Trophoblast cell (in vitro differentiated cells and primary cell): ENCODE measurements around the gene GPALPP1.
"Not testable (repeated sequence)": the region's sequence is repeated elsewhere in the genome, so short reads cannot be mapped to it uniquely, and the experiment has no call there.

ENCODE experiments used
- DNase-seq, 2 donors: peaks; one replicate each; pipeline ENCODE4 v3.0.0-alpha.2; 2016
- H2AFZ ChIP-seq: 2 replicates; pipeline ENCODE4 v1.6.1; 2013; ENCODE audit warnings: low read length, moderate library complexity, mild to moderate bottlenecking; ENCODE audit not compliant: insufficient read depth, poor library complexity
- H2AK5ac ChIP-seq: 2 replicates; pipeline ENCODE4 v1.6.1; 2013; ENCODE audit warnings: mild to moderate bottlenecking, low read length
- H2BK120ac ChIP-seq: 2 replicates; pipeline ENCODE4 v1.6.1; 2013; ENCODE audit warnings: low read length, mild to moderate bottlenecking, moderate library complexity; ENCODE audit not compliant: insufficient read depth, poor library complexity
- H2BK12ac ChIP-seq: 2 replicates; pipeline ENCODE4 v1.6.1; 2013; ENCODE audit warnings: mild to moderate bottlenecking, low read length, moderate library complexity
- H2BK5ac ChIP-seq: 2 replicates; pipeline ENCODE4 v1.6.1; 2013; ENCODE audit warnings: low read length, low read depth, moderate library complexity, mild to moderate bottlenecking; ENCODE audit not compliant: poor library complexity
- H3K14ac ChIP-seq: 2 replicates; pipeline ENCODE4 v1.6.1; 2013; ENCODE audit warnings: mild to moderate bottlenecking, low read length
- H3K18ac ChIP-seq: 2 replicates; pipeline ENCODE4 v1.6.1; 2013; ENCODE audit warnings: mild to moderate bottlenecking, low read length
- H3K23ac ChIP-seq: 2 replicates; pipeline ENCODE4 v1.6.1; 2013; ENCODE audit warnings: low read length
- H3K27ac ChIP-seq: 2 replicates; pipeline ENCODE4 v1.5.1; 2013; ENCODE audit warnings: low read depth, mild to moderate bottlenecking, inconsistent platforms, low read length, moderate library complexity
- H3K27me3 ChIP-seq: 2 replicates; pipeline ENCODE4 v1.6.1; 2013; ENCODE audit warnings: inconsistent platforms, mild to moderate bottlenecking, low read length, moderate library complexity; ENCODE audit not compliant: insufficient read depth
- H3K36me3 ChIP-seq, 2 experiments: 1 replicate in 1 of 2; 2 replicates in 1 of 2; pipeline ENCODE4 v1.6.1; 2013; ENCODE audit warnings: low read length in 2 of 2, mild to moderate bottlenecking in 2 of 2, moderate library complexity in 1 of 2; ENCODE audit not compliant: insufficient read depth in 2 of 2, control insufficient read depth in 1 of 2
- H3K4ac ChIP-seq: 2 replicates; pipeline ENCODE4 v1.6.1; 2013; ENCODE audit warnings: low read depth, mild to moderate bottlenecking, low read length, moderate library complexity
- H3K4me1 ChIP-seq, 2 experiments: 1 replicate in 1 of 2; 2 replicates in 1 of 2; pipeline ENCODE4 v1.6.1; 2013; ENCODE audit warnings: low read length in 2 of 2, mild to moderate bottlenecking in 2 of 2, moderate library complexity in 1 of 2; ENCODE audit not compliant: insufficient read depth in 2 of 2, control insufficient read depth in 1 of 2
- H3K4me2 ChIP-seq: 2 replicates; pipeline ENCODE4 v1.6.1; 2013; ENCODE audit warnings: inconsistent platforms, mild to moderate bottlenecking, low read length, moderate library complexity
- H3K4me3 ChIP-seq: 2 replicates; pipeline ENCODE4 v1.5.1; 2013; ENCODE audit warnings: mild to moderate bottlenecking, low read depth, low read length, inconsistent platforms
- H3K79me1 ChIP-seq: one replicate; pipeline ENCODE4 v1.6.1; 2013; ENCODE audit warnings: low read length
- H3K79me2 ChIP-seq: 2 replicates; pipeline ENCODE4 v1.6.1; 2013; ENCODE audit warnings: low read length, mild to moderate bottlenecking; ENCODE audit not compliant: control insufficient read depth, insufficient read depth, poor library complexity
- H3K9ac ChIP-seq: 2 replicates; pipeline ENCODE4 v1.6.1; 2013; ENCODE audit warnings: mild to moderate bottlenecking, low read length
- H3K9me3 ChIP-seq: 2 replicates; pipeline ENCODE4 v1.6.1; 2013; ENCODE audit warnings: low read depth, mild to moderate bottlenecking, control low read depth, inconsistent platforms, low read length; ENCODE audit not compliant: insufficient read depth
- H4K12ac ChIP-seq: 2 replicates; pipeline ENCODE4 v1.6.1; 2013; ENCODE audit warnings: low read depth, mild to moderate bottlenecking, low read length, moderate library complexity
- H4K8ac ChIP-seq: 2 replicates; pipeline ENCODE4 v1.6.1; 2013; ENCODE audit warnings: low read depth, mild to moderate bottlenecking, low read length, moderate library complexity
- H4K91ac ChIP-seq: one replicate; pipeline ENCODE4 v1.6.1; 2013; ENCODE audit warnings: low read depth, mild to moderate bottlenecking, low read length, moderate library complexity
- WGBS: extraction: QIAGEN DNeasy Blood & Tissue Kit; methylation state at CpG from one replicate; pipeline ENCODE4 v1.1.7; 2013; ENCODE audit warnings: missing lambda C conversion rate; ENCODE audit not compliant: insufficient read length, insufficient coverage; ENCODE audit errors: extremely low coverage; 5-methylcytosine and 5-hydroxymethylcytosine counted together

GPALPP1 gene

GRCh38 chr13:45019981-45020380 lies 30.6 kb downstream of the GPALPP1 start:
- H3K4me1 ChIP-seq, H3K14ac ChIP-seq, H4K12ac ChIP-seq, H3K4me2 ChIP-seq, H3K23ac ChIP-seq, H3K18ac ChIP-seq, H2BK12ac ChIP-seq, H3K79me1 ChIP-seq, H3K9me3 ChIP-seq, H4K91ac ChIP-seq, H3K4me3 ChIP-seq, H4K8ac ChIP-seq, H2AK5ac ChIP-seq, H3K9ac ChIP-seq, H2BK5ac ChIP-seq, H3K27ac ChIP-seq, H2BK120ac ChIP-seq, H3K79me2 ChIP-seq, H2AFZ ChIP-seq, H3K4ac ChIP-seq, H3K27me3 ChIP-seq: not testable (repeated sequence)
- peaks cover 9 to 16% of the 10 kb centered on the region in 2 experiments for H3K36me3 ChIP-seq
- peak in 1 of 2 donors; percentile 42 for DNase-seq
- no CpG with 5 or more reads among the region's 7 CpGs for WGBS

- no peak overlapping the region for H3K23ac ChIP-seq
- DNase-seq, result no peak
- H3K36me3 ChIP-seq, result peaks cover 6 to 13% of the 10 kb centered on the region in 2 experiments
- no peak overlapping the region for H3K27ac ChIP-seq
- H3K79me1 ChIP-seq, result no peaks in the 10 kb centered on the region
- H3K9ac ChIP-seq, result no peak overlapping the region
- no peak overlapping the region for H2BK12ac ChIP-seq
- no peak overlapping the region for H3K18ac ChIP-seq
- H4K91ac ChIP-seq, result no peak overlapping the region
- no peak overlapping the region for H2AK5ac ChIP-seq
- H2AFZ ChIP-seq, result no peak overlapping the region
- no peaks in the 10 kb centered on the region for H3K79me2 ChIP-seq
- WGBS, result no CpG with 5 or more reads among the region's 3 CpGs
- no peaks in the 10 kb centered on the region for H3K27me3 ChIP-seq
- H3K14ac ChIP-seq, result no peak overlapping the region
- H4K12ac ChIP-seq, result no peak overlapping the region
- no peak overlapping the region for H4K8ac ChIP-seq
- H3K4ac ChIP-seq, result no peak overlapping the region
- no peak overlapping the region for H2BK120ac ChIP-seq
- no peaks in the 10 kb centered on the region for H3K4me1 ChIP-seq
- H3K4me3 ChIP-seq, result no peak overlapping the region
- no peak overlapping the region for H2BK5ac ChIP-seq
- H3K9me3 ChIP-seq, result no peaks in the 10 kb centered on the region
- no peak overlapping the region for H3K4me2 ChIP-seq
Measured at GRCh38 chr13:45021250-45021649, 31.9 kb downstream of the GPALPP1 start.

- no peak for DNase-seq
- Histone ChIP-seq H3K4me1 (no peaks in the 10 kb centered on the region), H3K4ac (no peak overlapping the region), H4K8ac (no peak overlapping the region), H3K9me3 (no peaks in the 10 kb centered on the region), H3K23ac (no peak overlapping the region), H3K4me2 (no peak overlapping the region), H2AK5ac (no peak overlapping the region), H2BK120ac (no peak overlapping the region), H3K27me3 (no peaks in the 10 kb centered on the region), H3K27ac (no peak overlapping the region), H3K14ac (no peak overlapping the region), H3K9ac (no peak overlapping the region), H3K4me3 (no peak overlapping the region), H3K18ac (no peak overlapping the region), H3K79me1 (no peaks in the 10 kb centered on the region), H2BK5ac (no peak overlapping the region), H4K12ac (no peak overlapping the region), H2BK12ac (no peak overlapping the region), H3K36me3 (peaks cover 3 to 11% of the 10 kb centered on the region in 2 experiments), H3K79me2 (no peaks in the 10 kb centered on the region), H4K91ac (no peak overlapping the region), H2AFZ (no peak overlapping the region)
- no CpG with 5 or more reads among the region's 2 CpGs for WGBS
Measured at GRCh38 chr13:45024847-45025246, 35.5 kb downstream of the GPALPP1 start.

DNA sequence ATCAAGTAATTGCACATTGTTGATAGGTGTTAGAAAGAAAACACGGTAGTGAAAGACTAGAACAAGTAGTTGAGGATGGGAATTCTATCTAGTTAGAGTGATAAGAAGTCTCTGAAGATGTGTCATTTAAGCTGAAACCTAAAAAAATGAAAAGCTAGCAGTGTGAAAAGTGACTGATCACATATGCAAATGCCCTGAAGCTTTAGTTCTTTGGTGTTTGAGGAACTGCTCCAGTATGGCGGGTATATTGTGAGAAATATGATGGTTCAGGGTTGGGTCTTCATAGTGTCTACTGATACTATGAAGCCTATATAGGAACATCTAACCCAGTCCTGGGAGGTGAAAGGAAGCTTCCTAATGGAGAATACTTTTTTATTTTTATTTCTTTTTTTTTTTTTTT lies 45.0 kb downstream of the GPALPP1 start:
- H2AFZ ChIP-seq, result no peak overlapping the region
- no peak overlapping the region for H3K4me3 ChIP-seq
- H3K4me1 ChIP-seq, result no peaks in the 10 kb centered on the region
- no peak overlapping the region for H4K8ac ChIP-seq
- H3K4me2 ChIP-seq, result no peak overlapping the region
- no peak for DNase-seq
- H3K18ac ChIP-seq, result no peak overlapping the region
- no peak overlapping the region for H2AK5ac ChIP-seq
- H3K27ac ChIP-seq, result no peak overlapping the region
- no peak overlapping the region for H4K12ac ChIP-seq
- no peak overlapping the region for H3K14ac ChIP-seq
- H2BK5ac ChIP-seq, result no peak overlapping the region
- no peak overlapping the region for H2BK120ac ChIP-seq
- no peak overlapping the region for H2BK12ac ChIP-seq
- H3K79me1 ChIP-seq, result no peaks in the 10 kb centered on the region
- no peaks in the 10 kb centered on the region for H3K9me3 ChIP-seq
- H3K4ac ChIP-seq, result no peak overlapping the region
- H4K91ac ChIP-seq, result no peak overlapping the region
- no peaks in the 10 kb centered on the region for H3K27me3 ChIP-seq
- H3K23ac ChIP-seq, result no peak overlapping the region
- no peak overlapping the region for H3K9ac ChIP-seq
- H3K36me3 ChIP-seq, result peaks cover 2 to 4% of the 10 kb centered on the region in 2 experiments
- no peaks in the 10 kb centered on the region for H3K79me2 ChIP-seq
- WGBS, result no CpG with 5 or more reads among the region's 2 CpGs
